ENCODE measurements around the gene CD24.

CD24 gene

GRCh38 chr6:106977246-106977645 lies 2.7 kb upstream of the CD24 start:
- no peak for TF ChIP-seq CTCF (conservative IDR thresholded peaks at IDR 0.05; ENCODE audit: low read depth, low read length)
- Histone ChIP-seq H3K4me2 (no peak overlapping the region), H3K27me3 (ENCODE audit: insufficient read depth, low read depth) (no peaks in the 10 kb centered on the region; the same call in 1 of the 2 replicates), H3K9ac (no peak overlapping the region), H3K79me2 (ENCODE audit: insufficient read depth, low read depth) (no peaks in the 10 kb centered on the region), H3K4me3 (IDR thresholded peaks at IDR 0.05; ENCODE audit: insufficient read depth, low read depth, low read length) (no peak overlapping the region), H3K36me3 (ENCODE audit: insufficient read depth) (no peaks in the 10 kb centered on the region), H3K27ac (no peak overlapping the region), H2AFZ (ENCODE audit: low read depth) (no peak overlapping the region), H4K20me1 (ENCODE audit: insufficient read depth) (no peaks in the 10 kb centered on the region), H3K4me1 (ENCODE audit: low read depth, poor library complexity, severe bottlenecking) (no peaks in the 10 kb centered on the region)

DNA sequence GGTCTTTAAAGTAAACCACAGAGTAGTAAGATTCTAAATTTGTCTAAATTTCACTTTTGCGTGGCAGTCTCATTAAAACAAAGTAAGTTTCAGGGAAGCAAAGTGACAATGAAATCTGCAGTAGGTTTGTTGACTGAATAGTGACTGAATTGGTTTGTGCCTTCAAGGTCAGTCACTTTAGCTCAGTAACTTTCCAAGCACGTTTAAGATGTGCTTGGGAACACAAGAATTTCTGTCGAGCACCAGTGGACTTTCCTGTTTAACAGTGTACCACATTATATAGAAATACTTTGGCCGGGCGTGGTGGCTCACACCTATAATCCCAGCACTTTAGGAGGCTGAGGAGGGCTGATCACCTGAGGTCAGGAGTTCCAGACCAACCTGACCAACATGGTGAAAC lies 1.7 kb upstream of the CD24 start:
- no peaks in the 10 kb centered on the region for H3K79me2 ChIP-seq (ENCODE audit: insufficient read depth, low read depth)
- no peak overlapping the region for H2AFZ ChIP-seq (ENCODE audit: low read depth)
- no peak for TF ChIP-seq CTCF (conservative IDR thresholded peaks at IDR 0.05; ENCODE audit: low read depth, low read length)
- no peak overlapping the region for H3K4me2 ChIP-seq
- H3K36me3 ChIP-seq (ENCODE audit: insufficient read depth): no peaks in the 10 kb centered on the region
- no peak overlapping the region for H3K9ac ChIP-seq
- H4K20me1 ChIP-seq (ENCODE audit: insufficient read depth): no peaks in the 10 kb centered on the region
- no peak overlapping the region for H3K27ac ChIP-seq
- H3K4me3 ChIP-seq (IDR thresholded peaks at IDR 0.05; ENCODE audit: insufficient read depth, low read depth, low read length): no peak overlapping the region
- no peaks in the 10 kb centered on the region for H3K4me1 ChIP-seq (ENCODE audit: low read depth, poor library complexity, severe bottlenecking)
- H3K27me3 ChIP-seq (ENCODE audit: insufficient read depth, low read depth): no peaks in the 10 kb centered on the region; the same call in 1 of the 2 replicates

GRCh38 chr6:106975738-106976064 lies 1.2 kb upstream of the CD24 start:
- H3K4me3 ChIP-seq (IDR thresholded peaks at IDR 0.05; ENCODE audit: insufficient read depth, low read depth, low read length): no peak overlapping the region
- H3K27me3 ChIP-seq (ENCODE audit: insufficient read depth, low read depth): no peaks in the 10 kb centered on the region; the same call in 1 of the 2 replicates
- no peaks in the 10 kb centered on the region for H4K20me1 ChIP-seq (ENCODE audit: insufficient read depth)
- no peak overlapping the region for H3K27ac ChIP-seq
- no peak overlapping the region for H3K9ac ChIP-seq
- no peaks in the 10 kb centered on the region for H3K36me3 ChIP-seq (ENCODE audit: insufficient read depth)
- H3K4me2 ChIP-seq: no peak overlapping the region; the same call in 1 of the 2 replicates
- H3K79me2 ChIP-seq (ENCODE audit: insufficient read depth, low read depth): no peaks in the 10 kb centered on the region
- no peaks in the 10 kb centered on the region for H3K4me1 ChIP-seq (ENCODE audit: low read depth, poor library complexity, severe bottlenecking)
- TF ChIP-seq CTCF (conservative IDR thresholded peaks at IDR 0.05; ENCODE audit: low read depth, low read length): no peak
- no peak overlapping the region for H2AFZ ChIP-seq (ENCODE audit: low read depth)

- H3K4me3 ChIP-seq (IDR thresholded peaks at IDR 0.05; ENCODE audit: insufficient read depth, low read depth, low read length): no peak overlapping the region
- no peaks in the 10 kb centered on the region for H3K36me3 ChIP-seq (ENCODE audit: insufficient read depth)
- peak overlapping the region; percentile 39; the same call in 1 of the 2 replicates for H3K4me2 ChIP-seq
- H3K27me3 ChIP-seq (ENCODE audit: insufficient read depth, low read depth): no peaks in the 10 kb centered on the region; the same call in 1 of the 2 replicates
- H3K79me2 ChIP-seq (ENCODE audit: insufficient read depth, low read depth): no peaks in the 10 kb centered on the region
- no peak for TF ChIP-seq CTCF (conservative IDR thresholded peaks at IDR 0.05; ENCODE audit: low read depth, low read length)
- no peak overlapping the region for H3K9ac ChIP-seq
- H4K20me1 ChIP-seq (ENCODE audit: insufficient read depth): no peaks in the 10 kb centered on the region
- H3K27ac ChIP-seq: no peak overlapping the region
- H3K4me1 ChIP-seq (ENCODE audit: low read depth, poor library complexity, severe bottlenecking): no peaks in the 10 kb centered on the region
- peak overlapping the region; percentile 66; the same call in 1 of the 2 replicates for H2AFZ ChIP-seq (ENCODE audit: low read depth)
Observed at GRCh38 chr6:106974999-106975737, 639 bp upstream of the CD24 start.
